Stimulated activated naive B cell treated with anti-CD40 and anti-IgM and Interleukin-4, amounts not matched to agents 10 μg/mL and 1 μg/mL and 100 μg/mL, for 72 hours (primary cell): ENCODE measurements around the gene CYSTM1.

Source experiments
- ATAC-seq, 2 donors: fragments of 150-1000 bp; cut with Tn5 transposase; replicated peaks; 2 replicates each; pipeline ENCODE4 v1.10.0; 2021; ENCODE audit warnings: moderate library complexity in 1 of 2
- DNase-seq: peaks from one replicate; pipeline ENCODE4 v3.0.0; 2021
- H3K27ac Mint-ChIP-seq: one replicate; pipeline ENCODE4 v1.8.0; 2022; ENCODE audit warnings: mild to moderate bottlenecking, mixed read lengths
- H3K27me3 Mint-ChIP-seq, 2 donors: one replicate each; pipeline ENCODE4 v1.8.0; 2022; ENCODE audit warnings: mixed read lengths in 2 of 2
- H3K36me3 Mint-ChIP-seq, 2 donors: one replicate each; pipeline ENCODE4 v1.8.0; 2022; ENCODE audit warnings: mixed read lengths in 2 of 2, mild to moderate bottlenecking in 1 of 2
- H3K4me1 Mint-ChIP-seq, 2 donors: one replicate each; pipeline ENCODE4 v1.8.0; 2022; ENCODE audit warnings: mixed read lengths in 2 of 2, mild to moderate bottlenecking in 1 of 2
- H3K4me3 Mint-ChIP-seq, 2 donors: one replicate each; pipeline ENCODE4 v1.8.0; 2022; ENCODE audit warnings: mild to moderate bottlenecking in 2 of 2, mixed read lengths in 2 of 2, moderate library complexity in 1 of 2
- H3K9me3 Mint-ChIP-seq, 2 donors: one replicate each; pipeline ENCODE4 v1.8.0; 2022; ENCODE audit warnings: mixed read lengths in 2 of 2, mild to moderate bottlenecking in 1 of 2

Gene CYSTM1

GRCh38 chr5:140292212-140293036, 117.4 kb downstream of the CYSTM1 start:
- Mint-ChIP-seq H3K27me3 (no peaks in the 10 kb centered on the region), H3K27ac (no peak overlapping the region), H3K4me1 (peaks cover 20 to 51% of the 10 kb centered on the region in 2 donors), H3K36me3 (peaks cover 11 to 14% of the 10 kb centered on the region in 2 donors), H3K4me3 (no peak overlapping the region), H3K9me3 (no peaks in the 10 kb centered on the region)
- ATAC-seq = no peak
- no peak for DNase-seq
